Measurements from ENCODE around the gene ADAMTS12.

The ADAMTS12 gene

GRCh38 chr5:33701951-33702350 is 189.8 kb downstream of the ADAMTS12 start:
- H3K4me3 ChIP-seq (ENCODE audit: low read length), result no peak overlapping the region
- H3K27me3 ChIP-seq (replicated peaks; ENCODE audit: control insufficient read depth, insufficient read depth, low read length), result no peaks in the 10 kb centered on the region
- H3K9ac ChIP-seq (ENCODE audit: low read length), result no peak overlapping the region
- H3K9me3 ChIP-seq (ENCODE audit: control insufficient read depth, low read length), result no peaks in the 10 kb centered on the region
- no peaks in the 10 kb centered on the region for H3K36me3 ChIP-seq (ENCODE audit: control insufficient read depth, insufficient read depth, low read length, severe bottlenecking)
- peaks cover 3% of the 10 kb centered on the region for H3K4me1 ChIP-seq (ENCODE audit: control insufficient read depth, insufficient read depth, low read length)
- DNase-seq (ENCODE audit: low read depth), result no peak

GRCh38 chr5:33701251-33701650 is 190.5 kb downstream of the ADAMTS12 start:
- H3K4me1 ChIP-seq (ENCODE audit: control insufficient read depth, insufficient read depth, low read length), result peaks cover 3% of the 10 kb centered on the region
- no peaks in the 10 kb centered on the region for H3K9me3 ChIP-seq (ENCODE audit: control insufficient read depth, low read length)
- DNase-seq (ENCODE audit: low read depth), result peak; percentile 77
- no peak overlapping the region for H3K9ac ChIP-seq (ENCODE audit: low read length)
- no peak overlapping the region for H3K4me3 ChIP-seq (ENCODE audit: low read length)
- no peaks in the 10 kb centered on the region for H3K27me3 ChIP-seq (replicated peaks; ENCODE audit: control insufficient read depth, insufficient read depth, low read length)
- no peaks in the 10 kb centered on the region for H3K36me3 ChIP-seq (ENCODE audit: control insufficient read depth, insufficient read depth, low read length, severe bottlenecking)

DNA sequence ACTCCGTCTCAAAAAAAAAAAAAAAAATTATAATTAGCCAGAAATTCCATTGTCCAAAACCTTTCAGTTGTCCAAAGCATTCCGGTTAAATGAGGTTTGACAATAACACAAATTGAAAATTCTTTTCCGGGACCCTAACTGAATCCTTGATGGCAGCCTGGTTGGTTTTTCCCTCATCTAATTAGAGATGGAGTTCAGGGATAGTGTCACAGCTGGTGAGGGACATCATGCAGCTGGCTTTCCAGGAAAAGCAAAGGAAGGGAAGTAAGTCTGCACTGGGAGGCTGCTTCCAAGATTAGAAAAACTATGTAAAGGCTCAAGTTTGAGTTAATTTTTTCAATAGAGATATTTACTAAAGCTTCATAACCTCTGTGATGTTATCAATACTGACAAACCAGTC is 195.4 kb downstream of the ADAMTS12 start:
- no peak overlapping the region for H3K4me3 ChIP-seq (ENCODE audit: low read length)
- no peaks in the 10 kb centered on the region for H3K27me3 ChIP-seq (replicated peaks; ENCODE audit: control insufficient read depth, insufficient read depth, low read length)
- DNase-seq (ENCODE audit: low read depth), result no peak
- H3K9ac ChIP-seq (ENCODE audit: low read length), result no peak overlapping the region
- no peaks in the 10 kb centered on the region for H3K36me3 ChIP-seq (ENCODE audit: control insufficient read depth, insufficient read depth, low read length, severe bottlenecking)
- peaks cover 5% of the 10 kb centered on the region for H3K4me1 ChIP-seq (ENCODE audit: control insufficient read depth, insufficient read depth, low read length)
- peaks cover 12% of the 10 kb centered on the region for H3K9me3 ChIP-seq (ENCODE audit: control insufficient read depth, low read length)

DNA sequence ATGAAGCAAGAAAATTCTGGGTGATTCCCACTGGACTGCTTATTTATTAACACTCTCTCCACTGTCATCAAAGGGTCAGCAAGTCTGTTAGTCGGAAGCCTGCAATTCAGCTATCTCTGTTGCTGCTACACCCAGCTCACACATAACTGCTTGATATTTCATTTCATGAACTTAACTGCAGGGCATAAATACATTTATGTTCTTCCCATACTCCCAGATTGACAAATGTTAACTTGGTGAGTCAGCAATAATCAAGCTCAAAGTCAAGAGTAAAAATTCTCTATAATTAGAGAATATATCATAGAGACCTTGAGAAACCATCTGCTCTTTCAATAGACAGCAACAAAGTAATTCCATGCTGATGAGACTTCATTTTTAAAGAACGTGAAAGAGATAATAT is 198.8 kb downstream of the ADAMTS12 start:
- Histone ChIP-seq H3K4me3 (ENCODE audit: low read length) (no peak overlapping the region), H3K36me3 (ENCODE audit: control insufficient read depth, insufficient read depth, low read length, severe bottlenecking) (no peaks in the 10 kb centered on the region), H3K9me3 (ENCODE audit: control insufficient read depth, low read length) (peaks cover 12% of the 10 kb centered on the region), H3K4me1 (ENCODE audit: control insufficient read depth, insufficient read depth, low read length) (peaks cover 22% of the 10 kb centered on the region), H3K27me3 (replicated peaks; ENCODE audit: control insufficient read depth, insufficient read depth, low read length) (no peaks in the 10 kb centered on the region), H3K9ac (ENCODE audit: low read length) (no peak overlapping the region)
- DNase-seq (ENCODE audit: low read depth), result no peak

DNA sequence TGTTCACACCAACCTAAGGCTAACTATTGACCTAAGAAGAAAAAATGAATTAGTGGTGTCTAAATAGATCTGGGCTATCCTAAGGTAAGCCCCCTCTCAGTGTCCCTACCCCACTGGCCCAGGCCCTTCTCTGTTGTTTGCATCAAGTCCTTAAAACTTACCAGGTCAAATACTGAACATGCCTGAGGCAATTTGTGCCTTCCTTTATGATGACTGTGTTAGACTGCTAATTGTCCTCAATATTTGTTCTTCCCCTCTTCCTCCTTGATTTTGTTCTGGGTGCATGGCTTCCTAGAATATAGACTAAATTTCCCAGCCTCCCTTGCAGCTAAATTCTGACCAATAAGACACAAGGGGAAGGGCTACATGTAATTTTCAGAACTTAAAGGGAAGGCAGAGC is 199.9 kb downstream of the ADAMTS12 start:
- Histone ChIP-seq H3K4me3 (ENCODE audit: low read length) (peak overlapping the region; percentile 7), H3K9ac (ENCODE audit: low read length) (no peak overlapping the region), H3K9me3 (ENCODE audit: control insufficient read depth, low read length) (peaks cover 12% of the 10 kb centered on the region), H3K4me1 (ENCODE audit: control insufficient read depth, insufficient read depth, low read length) (peaks cover 28% of the 10 kb centered on the region), H3K27me3 (replicated peaks; ENCODE audit: control insufficient read depth, insufficient read depth, low read length) (no peaks in the 10 kb centered on the region), H3K36me3 (ENCODE audit: control insufficient read depth, insufficient read depth, low read length, severe bottlenecking) (no peaks in the 10 kb centered on the region)
- DNase-seq (ENCODE audit: low read depth), result no peak

DNA sequence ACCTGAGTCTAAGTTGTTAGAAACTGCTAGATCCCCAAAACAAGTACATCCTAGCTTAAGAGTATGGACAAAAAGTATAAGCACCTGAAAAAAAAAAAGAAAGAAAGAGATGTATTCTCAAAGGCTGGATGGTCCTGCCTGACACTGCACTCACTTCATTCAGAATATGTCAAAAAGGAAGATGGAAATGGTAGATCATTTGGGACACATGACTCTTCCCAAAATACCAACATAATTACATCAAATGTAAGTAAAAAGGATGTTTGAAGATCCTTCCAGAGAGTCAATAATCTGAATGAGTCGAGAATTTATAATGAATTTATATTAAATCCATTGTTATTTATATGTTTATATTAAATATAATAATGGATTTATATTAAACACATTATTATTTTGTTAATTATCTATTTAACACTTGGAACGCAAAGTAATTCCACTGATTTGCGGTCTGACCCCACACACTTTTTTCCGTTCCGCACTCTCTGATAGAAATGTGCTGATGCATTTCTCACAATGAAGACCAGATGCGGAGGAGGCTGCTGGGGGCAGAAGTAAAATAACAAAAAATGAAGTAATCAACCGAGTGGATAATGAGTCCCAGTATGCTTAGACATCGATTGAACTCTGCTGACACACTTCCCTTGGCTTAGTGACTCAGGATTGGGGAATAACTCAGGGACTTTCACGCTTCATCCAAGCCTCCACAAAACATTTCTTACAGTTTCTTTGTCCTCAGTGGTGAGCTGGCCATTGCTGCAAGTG is 201.2 kb downstream of the ADAMTS12 start:
- H3K4me3 ChIP-seq (ENCODE audit: low read length), result peak overlapping the region; percentile 7
- peaks cover 28% of the 10 kb centered on the region for H3K4me1 ChIP-seq (ENCODE audit: control insufficient read depth, insufficient read depth, low read length)
- H3K27me3 ChIP-seq (replicated peaks; ENCODE audit: control insufficient read depth, insufficient read depth, low read length), result no peaks in the 10 kb centered on the region
- peak; percentile 88 for DNase-seq (ENCODE audit: low read depth)
- peak overlapping the region; percentile 16 for H3K9ac ChIP-seq (ENCODE audit: low read length)
- H3K9me3 ChIP-seq (ENCODE audit: control insufficient read depth, low read length), result peaks cover 12% of the 10 kb centered on the region
- no peaks in the 10 kb centered on the region for H3K36me3 ChIP-seq (ENCODE audit: control insufficient read depth, insufficient read depth, low read length, severe bottlenecking)

GRCh38 chr5:33688526-33688925 is 203.3 kb downstream of the ADAMTS12 start:
- DNase-seq (ENCODE audit: low read depth), result peak; percentile 39
- peaks cover 8% of the 10 kb centered on the region for H3K9me3 ChIP-seq (ENCODE audit: control insufficient read depth, low read length)
- no peaks in the 10 kb centered on the region for H3K27me3 ChIP-seq (replicated peaks; ENCODE audit: control insufficient read depth, insufficient read depth, low read length)

DNA sequence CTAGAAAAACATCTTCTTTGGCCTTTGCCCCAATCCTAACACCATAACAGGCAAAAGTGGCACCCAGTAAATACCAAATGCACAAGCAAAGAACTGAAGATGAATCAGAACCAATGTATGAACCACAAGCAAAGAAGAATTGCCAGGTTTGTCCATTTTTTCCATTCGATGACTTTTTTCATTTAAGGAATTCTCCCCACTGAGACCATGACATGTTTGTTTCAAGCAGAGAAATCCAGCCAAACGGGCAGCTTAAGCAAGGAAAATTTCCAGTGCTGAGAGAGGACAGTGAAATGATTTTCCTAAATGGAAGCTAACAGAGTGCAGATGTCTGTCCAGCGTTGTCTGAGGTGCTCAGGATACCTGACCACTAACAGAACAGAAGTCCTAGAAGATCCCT is 203.7 kb downstream of the ADAMTS12 start:
- Histone ChIP-seq H3K9ac (ENCODE audit: low read length) (peak overlapping the region; percentile 22), H3K27me3 (replicated peaks; ENCODE audit: control insufficient read depth, insufficient read depth, low read length) (no peaks in the 10 kb centered on the region), H3K9me3 (ENCODE audit: control insufficient read depth, low read length) (peaks cover 6% of the 10 kb centered on the region), H3K4me3 (ENCODE audit: low read length) (peak overlapping the region; percentile 33), H3K36me3 (ENCODE audit: control insufficient read depth, insufficient read depth, low read length, severe bottlenecking) (no peaks in the 10 kb centered on the region), H3K4me1 (ENCODE audit: control insufficient read depth, insufficient read depth, low read length) (peaks cover 28% of the 10 kb centered on the region)
- DNase-seq (ENCODE audit: low read depth), result peak; percentile 17

More at GRCh38 chr5:33688526-33688925, 203.3 kb downstream of the ADAMTS12 start:
- peak overlapping the region; percentile 22 for H3K9ac ChIP-seq (ENCODE audit: low read length)
- H3K4me1 ChIP-seq (ENCODE audit: control insufficient read depth, insufficient read depth, low read length), result peaks cover 28% of the 10 kb centered on the region
- no peaks in the 10 kb centered on the region for H3K36me3 ChIP-seq (ENCODE audit: control insufficient read depth, insufficient read depth, low read length, severe bottlenecking)
- peak overlapping the region; percentile 33 for H3K4me3 ChIP-seq (ENCODE audit: low read length)

DNA sequence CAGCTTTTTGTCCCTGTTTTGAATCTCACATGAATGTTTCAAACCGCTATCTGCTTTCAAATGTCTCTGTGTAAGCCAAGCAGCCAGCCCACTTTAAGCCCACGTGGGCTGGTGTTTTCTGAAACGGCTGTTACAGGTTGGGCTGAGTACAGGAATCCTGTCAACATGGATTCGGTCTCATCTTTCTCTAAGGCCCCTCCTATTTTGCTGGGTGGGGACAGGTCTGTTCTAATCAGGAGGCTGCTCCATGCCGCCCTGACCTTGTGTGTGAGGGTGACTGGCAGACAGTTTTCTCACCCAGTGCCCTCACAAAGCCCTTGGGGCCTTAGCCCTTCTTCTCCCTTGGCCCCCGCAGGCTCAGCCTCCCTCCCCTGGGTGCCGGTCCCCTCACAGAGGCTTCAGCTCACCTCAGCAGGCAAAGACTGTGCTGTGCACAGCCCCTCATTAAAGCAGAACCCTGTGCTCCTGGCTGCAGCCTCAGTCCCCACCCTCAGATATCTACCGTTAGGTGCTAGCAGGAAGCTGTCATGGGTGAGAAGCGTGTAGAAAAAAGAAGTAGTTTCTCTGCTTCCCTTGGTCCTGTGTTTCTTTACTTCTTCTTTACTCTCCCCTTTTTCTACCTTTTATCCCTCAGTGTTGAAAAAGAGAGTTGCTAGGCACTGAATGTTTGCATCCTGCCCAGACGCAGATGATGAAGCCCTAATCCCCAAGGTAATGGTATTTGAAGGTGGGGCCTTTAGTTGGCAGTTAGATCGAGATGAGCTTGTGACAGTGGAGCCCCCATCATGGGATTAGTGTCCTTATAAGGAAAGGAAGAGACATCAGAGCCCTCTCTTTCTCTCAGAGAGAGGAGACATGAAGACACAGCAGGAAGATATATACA is 205.7 kb downstream of the ADAMTS12 start:
- H3K36me3 ChIP-seq (ENCODE audit: control insufficient read depth, insufficient read depth, low read length, severe bottlenecking), result peaks cover 18% of the 10 kb centered on the region
- peaks cover 23% of the 10 kb centered on the region for H3K4me1 ChIP-seq (ENCODE audit: control insufficient read depth, insufficient read depth, low read length)
- no peak overlapping the region for H3K9ac ChIP-seq (ENCODE audit: low read length)
- H3K9me3 ChIP-seq (ENCODE audit: control insufficient read depth, low read length), result no peaks in the 10 kb centered on the region
- DNase-seq (ENCODE audit: low read depth), result no peak
- H3K4me3 ChIP-seq (ENCODE audit: low read length), result no peak overlapping the region
- no peaks in the 10 kb centered on the region for H3K27me3 ChIP-seq (replicated peaks; ENCODE audit: control insufficient read depth, insufficient read depth, low read length)

GRCh38 chr5:33684496-33685159 is 207.2 kb downstream of the ADAMTS12 start:
- peaks cover 20% of the 10 kb centered on the region for H3K36me3 ChIP-seq (ENCODE audit: control insufficient read depth, insufficient read depth, low read length, severe bottlenecking)
- no peaks in the 10 kb centered on the region for H3K9me3 ChIP-seq (ENCODE audit: control insufficient read depth, low read length)
- H3K4me1 ChIP-seq (ENCODE audit: control insufficient read depth, insufficient read depth, low read length), result peaks cover 22% of the 10 kb centered on the region
- DNase-seq (ENCODE audit: low read depth), result no peak
- no peak overlapping the region for H3K9ac ChIP-seq (ENCODE audit: low read length)
- no peak overlapping the region for H3K4me3 ChIP-seq (ENCODE audit: low read length)
- H3K27me3 ChIP-seq (replicated peaks; ENCODE audit: control insufficient read depth, insufficient read depth, low read length), result no peaks in the 10 kb centered on the region

- no peak overlapping the region for H3K4me3 ChIP-seq (ENCODE audit: low read length)
These were observed 212.0 kb downstream of the ADAMTS12 start for GRCh38 chr5:33679791-33680190.

More at GRCh38 chr5:33679791-33680190, 212.0 kb downstream of the ADAMTS12 start:
- Histone ChIP-seq H3K36me3 (ENCODE audit: control insufficient read depth, insufficient read depth, low read length, severe bottlenecking) (peaks cover 31% of the 10 kb centered on the region), H3K4me1 (ENCODE audit: control insufficient read depth, insufficient read depth, low read length) (peaks cover 7% of the 10 kb centered on the region), H3K9me3 (ENCODE audit: control insufficient read depth, low read length) (no peaks in the 10 kb centered on the region), H3K27me3 (replicated peaks; ENCODE audit: control insufficient read depth, insufficient read depth, low read length) (no peaks in the 10 kb centered on the region), H3K9ac (ENCODE audit: low read length) (no peak overlapping the region)
- peak; percentile 34 for DNase-seq (ENCODE audit: low read depth)

All from adipocyte (in vitro differentiated cells).